GM12873 (cell line): ENCODE measurements around the gene CEP104.

ENCODE experiments used
- TF ChIP-seq, protein P1 (sequence below): IDR thresholded peaks from 2 replicates; pipeline ENCODE4 v1.5.1; 2012; ENCODE audit warnings: low read depth, mild to moderate bottlenecking, moderate library complexity, low read length, control low read depth; ENCODE audit not compliant: insufficient read depth; ENCODE audit errors: missing control alignments

The CEP104 gene

DNA sequence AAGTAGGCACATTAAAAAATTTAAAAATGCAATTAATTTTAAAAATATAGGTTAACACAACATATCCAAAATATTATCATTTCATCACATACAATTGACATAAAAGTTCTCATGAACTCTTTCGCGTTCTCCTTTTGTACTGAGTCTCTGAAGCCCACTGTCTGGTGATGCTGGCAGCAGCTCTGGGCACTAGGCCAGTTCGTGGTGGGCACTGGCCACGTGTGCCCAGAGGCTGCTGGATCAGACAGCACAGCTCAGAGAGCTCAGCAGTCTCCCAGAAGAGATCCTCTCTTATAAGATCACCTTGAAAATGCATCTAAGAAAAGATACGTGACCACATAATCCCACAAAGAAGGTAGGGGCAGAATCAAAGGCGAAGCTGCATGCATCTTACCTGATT, 9.9 kb downstream of the CEP104 start:
- TF ChIP-seq, protein P1, sequence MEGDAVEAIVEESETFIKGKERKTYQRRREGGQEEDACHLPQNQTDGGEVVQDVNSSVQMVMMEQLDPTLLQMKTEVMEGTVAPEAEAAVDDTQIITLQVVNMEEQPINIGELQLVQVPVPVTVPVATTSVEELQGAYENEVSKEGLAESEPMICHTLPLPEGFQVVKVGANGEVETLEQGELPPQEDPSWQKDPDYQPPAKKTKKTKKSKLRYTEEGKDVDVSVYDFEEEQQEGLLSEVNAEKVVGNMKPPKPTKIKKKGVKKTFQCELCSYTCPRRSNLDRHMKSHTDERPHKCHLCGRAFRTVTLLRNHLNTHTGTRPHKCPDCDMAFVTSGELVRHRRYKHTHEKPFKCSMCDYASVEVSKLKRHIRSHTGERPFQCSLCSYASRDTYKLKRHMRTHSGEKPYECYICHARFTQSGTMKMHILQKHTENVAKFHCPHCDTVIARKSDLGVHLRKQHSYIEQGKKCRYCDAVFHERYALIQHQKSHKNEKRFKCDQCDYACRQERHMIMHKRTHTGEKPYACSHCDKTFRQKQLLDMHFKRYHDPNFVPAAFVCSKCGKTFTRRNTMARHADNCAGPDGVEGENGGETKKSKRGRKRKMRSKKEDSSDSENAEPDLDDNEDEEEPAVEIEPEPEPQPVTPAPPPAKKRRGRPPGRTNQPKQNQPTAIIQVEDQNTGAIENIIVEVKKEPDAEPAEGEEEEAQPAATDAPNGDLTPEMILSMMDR = no peak

DNA sequence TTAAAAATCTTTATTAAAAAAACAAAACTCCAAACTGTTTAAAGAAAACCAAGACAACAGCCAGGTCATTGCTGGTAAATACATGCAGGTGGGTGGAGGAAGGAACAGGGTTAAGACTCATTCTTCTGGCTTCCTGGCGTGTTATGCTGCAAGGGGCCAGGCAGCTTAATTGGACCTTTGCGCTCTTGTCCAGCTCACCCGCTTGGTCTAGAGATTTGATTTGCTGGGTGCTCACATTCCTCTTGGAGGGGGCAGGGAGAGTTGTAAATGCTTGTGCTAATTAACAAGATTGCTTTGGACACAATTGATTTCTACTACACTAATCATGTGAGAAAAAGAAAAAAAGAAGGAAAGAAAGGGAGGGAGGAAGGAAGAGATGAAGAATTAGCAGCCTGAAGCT, 10.5 kb downstream of the CEP104 start:
- TF ChIP-seq, protein P1 = no peak

DNA sequence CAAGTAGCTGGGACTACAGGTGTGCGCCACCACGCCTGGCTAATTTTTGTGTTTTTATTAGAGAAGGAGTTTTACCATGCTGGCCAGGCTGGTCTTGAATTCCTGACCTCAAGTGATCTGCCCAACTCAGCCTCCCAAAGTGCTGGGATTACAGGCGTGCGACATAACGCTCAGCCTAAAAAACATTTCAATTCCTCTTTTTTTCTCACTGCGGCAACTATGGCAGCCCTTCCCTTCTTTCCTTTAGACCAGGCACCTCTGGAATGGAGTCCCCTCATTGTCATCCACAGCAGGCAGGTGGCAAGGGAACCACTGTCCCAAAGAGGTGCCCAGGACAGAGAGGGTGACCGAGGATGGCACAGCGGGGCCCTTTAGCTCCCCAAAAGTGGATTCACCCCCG, 14.1 kb downstream of the CEP104 start:
- TF ChIP-seq, protein P1 = no peak

DNA sequence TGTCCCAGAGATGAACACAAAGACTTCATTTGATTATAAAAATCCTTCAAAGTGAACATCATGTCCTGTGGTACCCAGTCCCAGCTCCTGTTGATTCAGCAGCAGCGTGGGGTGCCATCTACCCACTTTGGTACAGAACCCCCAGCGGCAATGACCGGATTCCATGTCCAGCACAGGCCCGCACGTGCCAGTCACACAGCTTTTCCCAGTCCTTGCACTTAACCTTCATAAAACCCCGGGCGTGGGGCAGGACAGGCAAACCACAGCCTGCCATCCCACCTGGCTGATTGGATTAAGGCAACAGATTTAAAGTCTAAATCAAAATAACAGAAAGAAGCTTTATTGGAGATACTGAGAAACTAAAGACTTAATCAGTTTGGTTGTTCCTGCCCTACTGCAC, 15.5 kb downstream of the CEP104 start:
- TF ChIP-seq, protein P1 = no peak

DNA sequence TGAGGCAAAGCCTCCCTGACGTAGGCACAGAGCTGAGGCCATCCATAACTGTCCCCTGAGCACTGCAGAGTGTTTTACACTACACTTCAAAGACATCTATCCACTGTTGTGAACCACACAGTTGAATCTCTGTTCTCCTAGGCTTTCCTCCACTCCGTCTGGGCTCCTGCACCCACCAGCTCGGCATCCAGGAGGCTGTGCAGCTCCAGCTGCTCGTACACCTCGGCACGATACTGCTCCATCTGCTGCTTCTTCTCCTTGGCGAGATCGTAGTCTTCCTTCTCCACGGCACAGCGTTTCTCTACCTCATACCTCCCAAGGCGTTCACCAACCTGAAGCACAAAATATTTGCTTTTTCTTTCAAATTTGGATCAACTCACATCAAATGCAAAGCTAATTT, 18.2 kb downstream of the CEP104 start:
- TF ChIP-seq, protein P1 = no peak

DNA sequence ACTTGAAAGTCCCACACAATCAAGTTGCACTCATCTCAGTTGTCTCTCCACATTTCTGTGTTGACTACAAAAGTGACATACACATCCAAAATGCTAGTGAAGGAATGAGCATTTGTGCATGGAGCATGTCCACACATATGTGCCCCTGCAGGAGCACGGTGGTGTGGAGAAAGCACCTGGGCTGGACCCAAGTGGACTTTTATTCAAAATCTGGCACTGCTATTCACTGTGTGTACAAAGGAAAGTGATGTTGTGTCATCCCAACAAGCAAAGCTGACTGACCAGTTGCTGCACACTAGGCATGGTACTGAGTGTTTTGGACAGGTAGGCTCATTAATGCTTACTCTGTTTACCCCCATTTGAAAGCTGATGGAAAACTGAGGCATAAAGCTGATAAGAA, 19.3 kb downstream of the CEP104 start:
- TF ChIP-seq, protein P1 = no peak

DNA sequence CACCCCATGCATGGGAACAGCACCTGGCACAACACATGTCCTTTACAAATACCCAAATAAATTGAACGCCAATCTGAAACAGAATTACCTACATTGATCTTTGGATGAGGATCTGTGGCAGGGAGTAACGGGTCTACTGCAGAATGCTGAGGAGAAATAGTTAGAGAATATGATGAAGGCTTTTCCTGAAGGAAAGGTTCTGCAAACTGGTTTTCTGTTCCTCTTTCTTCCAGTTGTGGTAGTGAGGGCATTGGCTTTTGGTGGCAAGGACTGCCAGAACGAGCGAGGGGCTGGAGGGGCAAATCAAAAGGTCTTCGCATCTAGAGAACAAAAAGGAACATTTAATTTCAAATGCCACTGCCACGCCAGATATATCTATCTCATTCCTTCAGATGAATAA, 19.8 kb downstream of the CEP104 start:
- TF ChIP-seq, protein P1 = no peak
